ENCODE results near the gene ARHGEF5.
"Not testable (repeated sequence)": the region's sequence is repeated elsewhere in the genome, so short reads cannot be mapped to it uniquely, and the experiment has no call there.

DNA sequence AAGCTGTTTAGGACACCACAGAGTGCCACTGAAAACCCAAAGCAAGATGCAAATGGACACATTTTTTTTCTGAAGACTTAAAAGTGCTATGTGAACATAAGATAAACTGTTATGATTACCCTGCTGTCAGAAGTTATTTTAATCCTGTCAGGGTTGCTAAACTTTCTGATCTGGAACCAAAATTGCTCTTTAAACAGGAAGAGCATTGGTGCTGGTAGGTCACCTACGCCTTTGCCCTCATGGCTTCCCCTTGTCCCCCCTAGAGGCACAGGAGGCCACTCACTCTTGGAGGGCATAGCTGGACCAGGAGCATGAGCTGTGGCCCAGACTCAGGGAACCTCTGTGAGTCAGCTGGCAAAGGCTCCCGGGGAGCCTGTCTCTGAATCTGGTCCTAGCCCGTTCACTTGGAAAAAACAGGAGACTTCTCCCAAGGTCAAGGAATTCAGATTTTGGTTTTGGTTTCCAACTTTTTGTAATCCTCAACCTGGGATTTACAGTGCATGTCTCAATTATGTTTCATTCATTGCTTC lies 33.5 kb upstream of the ARHGEF5 start:
- TF ChIP-seq, protein P1, sequence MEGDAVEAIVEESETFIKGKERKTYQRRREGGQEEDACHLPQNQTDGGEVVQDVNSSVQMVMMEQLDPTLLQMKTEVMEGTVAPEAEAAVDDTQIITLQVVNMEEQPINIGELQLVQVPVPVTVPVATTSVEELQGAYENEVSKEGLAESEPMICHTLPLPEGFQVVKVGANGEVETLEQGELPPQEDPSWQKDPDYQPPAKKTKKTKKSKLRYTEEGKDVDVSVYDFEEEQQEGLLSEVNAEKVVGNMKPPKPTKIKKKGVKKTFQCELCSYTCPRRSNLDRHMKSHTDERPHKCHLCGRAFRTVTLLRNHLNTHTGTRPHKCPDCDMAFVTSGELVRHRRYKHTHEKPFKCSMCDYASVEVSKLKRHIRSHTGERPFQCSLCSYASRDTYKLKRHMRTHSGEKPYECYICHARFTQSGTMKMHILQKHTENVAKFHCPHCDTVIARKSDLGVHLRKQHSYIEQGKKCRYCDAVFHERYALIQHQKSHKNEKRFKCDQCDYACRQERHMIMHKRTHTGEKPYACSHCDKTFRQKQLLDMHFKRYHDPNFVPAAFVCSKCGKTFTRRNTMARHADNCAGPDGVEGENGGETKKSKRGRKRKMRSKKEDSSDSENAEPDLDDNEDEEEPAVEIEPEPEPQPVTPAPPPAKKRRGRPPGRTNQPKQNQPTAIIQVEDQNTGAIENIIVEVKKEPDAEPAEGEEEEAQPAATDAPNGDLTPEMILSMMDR (IDR thresholded peaks at IDR 0.05) = not testable (repeated sequence)
- TF ChIP-seq POLR2A (IDR thresholded peaks at IDR 0.05) = not testable (repeated sequence)

Data from uterus (tissue), 2 donors.